HepG2 (cell line): ENCODE results near the gene CITED4. TPM values are rescaled to one million over a fixed set of nuclear protein-coding genes. Genes with fewer than 3 reads are reported as not detected.

Experiments used
- ATAC-seq: fragments of 200-7000 bp; cut with Tn5 transposase; 3 replicates; pipeline ENCODE4 v1.9.1; 2020; ENCODE audit warnings: mild to moderate bottlenecking, moderate library complexity
- BruUV-seq: library from RNA; stranded (reverse); fragments of 400-500 nt; replicated peaks from 2 replicates; lab custom pipeline; 2021; lab: Mats Ljungman, UMichigan
- CTCF ChIA-PET: fragments of 300-600 bp; formaldehyde crosslinking; extraction: SDS; loops from one replicate; lab custom pipeline; 2021; ENCODE audit warnings: low total read pairs, inconsistent platforms, low intra/inter-chr PET ratio; lab: Yijun Ruan, JAX
- POLR2A ChIA-PET: fragments of 350-600 bp; sonication (Branson Sonifier 250); formaldehyde crosslinking; loops from one replicate; lab custom pipeline; 2020; ENCODE audit warnings: antibody characterized with exemption, inconsistent platforms; lab: Yijun Ruan, JAX
- DNase-seq: peaks from one replicate; pipeline ENCODE4 v3.0.0-alpha.2; 2015; ENCODE audit warnings: low spot score
- FAIRE-seq: peaks from 3 replicates; lab custom pipeline; 2011; peaks lifted over from hg19 to GRCh38; lab: Jason Lieb, UNC
- H2AFZ ChIP-seq: one replicate; pipeline ENCODE4 v1.6.1; 2011; ENCODE audit warnings: low read length, inconsistent platforms
- H3K27ac ChIP-seq: fragments of 300-600 bp; 3 replicates; pipeline ENCODE4 v1.8.0; 2011; ENCODE audit warnings: mixed run types, mild to moderate bottlenecking, mixed read lengths, low read length, inconsistent platforms; ENCODE audit not compliant: insufficient read depth; ENCODE audit errors: extremely low read length
- H3K27me3 ChIP-seq, 2 experiments: fragments of 200-600 bp in 1 of 2; 2 replicates in 1 of 2; 3 replicates in 1 of 2; pipeline versions ENCODE4 v1.6.0 to v1.8.0; 2011; ENCODE audit warnings: low read length in 2 of 2, mild to moderate bottlenecking in 2 of 2, moderate library complexity in 2 of 2, inconsistent platforms in 1 of 2; ENCODE audit not compliant: insufficient read depth in 2 of 2, control insufficient read depth in 1 of 2
- H3K36me3 ChIP-seq, 2 experiments: fragments of 200-600 bp in 1 of 2; replicated peaks in 1 of 2; 2 replicates in 1 of 2; 3 replicates in 1 of 2; pipeline versions ENCODE4 v1.5.1 to v1.8.0; 2011; ENCODE audit warnings: low read length in 2 of 2, inconsistent platforms in 1 of 2; ENCODE audit not compliant: insufficient read depth in 2 of 2, control insufficient read depth in 1 of 2
- H3K4me1 ChIP-seq: 2 replicates; pipeline ENCODE4 v1.5.1; 2012; ENCODE audit warnings: low read length, inconsistent platforms; ENCODE audit not compliant: insufficient read depth
- H3K4me2 ChIP-seq: 2 replicates; pipeline ENCODE4 v1.6.0; 2011; ENCODE audit warnings: low read depth, low read length, inconsistent platforms
- H3K4me3 ChIP-seq, 3 experiments: fragments of 200-600 bp in 1 of 3; sonication (generic), shearing (Covaris generic) in 1 of 3; replicated peaks in 1 of 3; 2 replicates each; pipeline ENCODE4 v1.5.1; 2011 to 2016; ENCODE audit warnings: low read length in 3 of 3, inconsistent platforms in 2 of 3, low read depth in 2 of 3, mild to moderate bottlenecking in 2 of 3, control low read depth in 1 of 3, mixed read lengths in 1 of 3; ENCODE audit not compliant: insufficient read depth in 1 of 3
- H3K79me2 ChIP-seq: one replicate; pipeline ENCODE4 v1.6.1; 2011; ENCODE audit warnings: low read length, inconsistent platforms; ENCODE audit not compliant: insufficient read depth
- H3K9ac ChIP-seq: 2 replicates; pipeline ENCODE4 v1.6.0; 2011; ENCODE audit warnings: mild to moderate bottlenecking, low read depth, low read length, inconsistent platforms; ENCODE audit not compliant: insufficient read depth
- H3K9me3 ChIP-seq: 2 replicates; pipeline ENCODE4 v1.5.1; 2012; ENCODE audit warnings: mild to moderate bottlenecking, low read length
- H4K20me1 ChIP-seq: 2 replicates; pipeline ENCODE4 v1.6.0; 2011; ENCODE audit warnings: inconsistent platforms, mild to moderate bottlenecking, low read length, moderate library complexity; ENCODE audit not compliant: insufficient read depth
- ELK4 ChIP-seq: sonication (generic); formaldehyde crosslinking; IDR thresholded peaks from 2 replicates; pipeline ENCODE4 v1.9.0; 2021; ENCODE audit warnings: missing genetic modification reagents, borderline replicate concordance
- FOXC1 ChIP-seq: sonication (generic); formaldehyde crosslinking; IDR thresholded peaks from 2 replicates; pipeline ENCODE4 v1.8.0; 2022; ENCODE audit warnings: mild to moderate bottlenecking, missing genetic modification reagents, borderline replicate concordance
- GTF3A ChIP-seq: sonication (generic); formaldehyde crosslinking; conservative IDR thresholded peaks from 2 replicates; pipeline ENCODE4 v1.4.0; 2020; ENCODE audit warnings: mild to moderate bottlenecking, missing genetic modification reagents
- HDAC6 ChIP-seq: fragments of 200-600 bp; sonication (generic); IDR thresholded peaks from 2 replicates; pipeline ENCODE4 v1.7.0; 2017; ENCODE audit warnings: mild to moderate bottlenecking, antibody characterized with exemption, low read length, low read depth
- KLF6 ChIP-seq: IDR thresholded peaks from 2 replicates; pipeline ENCODE4 v1.8.0; 2016; ENCODE audit warnings: missing biosample characterization, missing genetic modification reagents
- MXD3 ChIP-seq: IDR thresholded peaks from 2 replicates; pipeline ENCODE4 v1.6.1; 2016; ENCODE audit warnings: mild to moderate bottlenecking, missing biosample characterization, missing genetic modification reagents
- NCOA5 ChIP-seq: sonication (generic); formaldehyde crosslinking; IDR thresholded peaks from 2 replicates; pipeline ENCODE4 v1.4.0; 2020; ENCODE audit warnings: missing genetic modification reagents
- RNF219 ChIP-seq: sonication (generic); formaldehyde crosslinking; IDR thresholded peaks from 2 replicates; pipeline ENCODE4 v1.5.0; 2020; ENCODE audit warnings: mild to moderate bottlenecking, missing genetic modification reagents
- SCMH1 ChIP-seq: sonication (generic); formaldehyde crosslinking; IDR thresholded peaks from 2 replicates; pipeline ENCODE4 v1.9.0; 2021; ENCODE audit warnings: missing genetic modification reagents, mild to moderate bottlenecking, borderline replicate concordance
- USF2 ChIP-seq, 2 experiments: sonication (generic) in 1 of 2; formaldehyde crosslinking in 1 of 2; IDR thresholded peaks; 2 replicates each; pipeline versions ENCODE4 v1.5.1 to v1.6.1; 2011 to 2020; ENCODE audit warnings: borderline replicate concordance in 1 of 2, low read depth in 1 of 2, low read length in 1 of 2, mild to moderate bottlenecking in 1 of 2, missing genetic modification reagents in 1 of 2, moderate library complexity in 1 of 2
- ZMAT3 ChIP-seq: sonication (generic); formaldehyde crosslinking; conservative IDR thresholded peaks from 2 replicates; pipeline ENCODE4 v1.7.0; 2021; ENCODE audit warnings: missing genetic modification reagents
- ZNF496 ChIP-seq: sonication (generic); formaldehyde crosslinking; IDR thresholded peaks from 2 replicates; pipeline ENCODE4 v1.8.1; 2023; ENCODE audit warnings: mild to moderate bottlenecking, moderate library complexity, missing genetic modification reagents; ENCODE audit not compliant: insufficient replicate concordance
- ZNF569 ChIP-seq: sonication (generic); formaldehyde crosslinking; IDR thresholded peaks from 2 replicates; pipeline ENCODE4 v1.5.0; 2020; ENCODE audit warnings: mild to moderate bottlenecking, missing genetic modification reagents, moderate library complexity, borderline replicate concordance
- ZNF639 ChIP-seq: conservative IDR thresholded peaks from 2 replicates; pipeline ENCODE4 v1.6.1; 2018; ENCODE audit warnings: missing genetic modification reagents
- WGBS: methylation state at CpG from one replicate; pipeline ENCODE4 v1.1.6; 2017; ENCODE audit warnings: low lambda C conversion rate; 5-methylcytosine and 5-hydroxymethylcytosine counted together
- in situ Hi-C: cut with HindIII; loops from 2 replicates; pipeline ENCODE4 v1.10.0; 2017; ENCODE audit warnings: low pct_unique_long_range_greater_than_20kb; ENCODE audit not compliant: extremely low pct_ligation_motif_present
- intact Hi-C: fragments of 100-400 bp; cut with micrococcal nuclease; formaldehyde crosslinking; loops from one replicate; pipeline ENCODE4 v1.10.0; 2022; ENCODE audit not compliant: unreplicated experiment
- polyA plus RNA-seq, 8 experiments: library from polyadenylated mRNA; depleted of rRNA in 3 of 8; stranded (reverse) in 7 of 8; unstranded in 1 of 8; fragments of >200 nt; fragmentation: Illumina TruSeq in 4 of 8; extraction: Trizol in 4 of 8; gene quantifications; 2 replicates each; pipeline versions ENCODE4 v1.2.1 to v1.2.3, GENCODE V29; 2011 to 2016; ENCODE audit warnings: low read depth in 4 of 8, missing spikeins in 1 of 8, mixed read lengths in 1 of 8; ENCODE audit not compliant: insufficient read depth in 1 of 8
- total RNA-seq, 5 experiments: library from RNA; depleted of rRNA; stranded (reverse); fragments of >200 nt; fragmentation: Illumina TruSeq; extraction: Trizol; gene quantifications; 2 replicates each; pipeline ENCODE4 v1.2.3, GENCODE V29; 2016; ENCODE audit warnings: low read depth in 1 of 5

Gene CITED4
- total and polyA plus RNA-seq, 2 of the 13 experiments (the other 11 are each of a cell fraction or from before 2014, with no cell fraction given): 1.5 to 9.9 TPM

- no peak for ATAC-seq
- Histone ChIP-seq H3K79me2 (no peaks in the 10 kb centered on the region), H3K4me1 (0 out of 2 replicates have a peak, but pooled peaks cover 7% of the 10 kb centered on the region), H3K4me2 (no peak overlapping the region), H3K27me3 (peaks cover 1 to 6% of the 10 kb centered on the region in 2 experiments; a peak in 2 of 5 replicates), H3K27ac (no peak overlapping the region), H3K9ac (no peak overlapping the region), H3K36me3 (no peaks in the 10 kb centered on the region), H3K9me3 (peaks cover 9% of the 10 kb centered on the region), H4K20me1 (no peaks in the 10 kb centered on the region), H3K4me3 (no peak overlapping the region), H2AFZ (no peak overlapping the region)
- in situ Hi-C loops: no loop called here
- FAIRE-seq: no peak
- POLR2A ChIA-PET: interaction anchor here (0.8 to 1.9 kb wide), 3 partner anchors 14 to 62 kb away, joined by 3 to 11 read pairs (median 3); partner anchors contain the start of gene CITED4
- 60% methylated on average over 1 of the region's 1 CpG for WGBS
- CTCF ChIA-PET: no interaction called here
- intact Hi-C loops: no loop called here
- no peak for DNase-seq
- BruUV-seq: no TSS peak
- TF ChIP-seq USF2 (IDR thresholded peaks at IDR 0.05; ENCODE audit: low read depth, low read length): no peak
- no peak for TF ChIP-seq USF2 (CRISPR knock-in tag; IDR thresholded peaks at IDR 0.05; ENCODE audit: borderline replicate concordance)
- TF ChIP-seq ZNF496 (CRISPR knock-in tag): no peak
- no peak for TF ChIP-seq ZMAT3
- no peak for TF ChIP-seq NCOA5
- no peak for TF ChIP-seq GTF3A (CRISPR knock-in tag)
- no peak for TF ChIP-seq HDAC6
- TF ChIP-seq RNF219 (CRISPR knock-in tag): no peak
- no peak for TF ChIP-seq SCMH1 (CRISPR knock-in tag)
- TF ChIP-seq KLF6 (CRISPR knock-in tag): no peak
- no peak for TF ChIP-seq MXD3 (CRISPR knock-in tag)
- TF ChIP-seq ZNF639 (CRISPR knock-in tag): no peak
- TF ChIP-seq ZNF569 (CRISPR knock-in tag): no peak
- no peak for TF ChIP-seq ELK4 (CRISPR knock-in tag)
- TF ChIP-seq FOXC1 (CRISPR knock-in tag): no peak
Observed at GRCh38 chr1:40876891-40877290, 14.7 kb upstream of the CITED4 start.
